H1 (cell line): ENCODE results near the gene NUDT3. TPM values are rescaled to one million over a fixed set of nuclear protein-coding genes. Genes with fewer than 3 reads are reported as not detected.

Source experiments
- CTCF ChIA-PET: fragments of 300-600 bp; sonication (Branson Sonifier 250); formaldehyde crosslinking; loops from one replicate; lab custom pipeline; 2021; ENCODE audit not compliant: partially characterized antibody; lab: Charles Lee
- POLR2A ChIA-PET: fragments of 300-600 bp; sonication (Branson Sonifier 250); formaldehyde crosslinking; loops from one replicate; lab custom pipeline; 2021; ENCODE audit warnings: inconsistent platforms; ENCODE audit not compliant: partially characterized antibody; lab: Charles Lee
- DNase-seq, 2 experiments: peaks; one replicate each; pipeline versions ENCODE4 v3.0.0 to v3.0.0-alpha.2; 2010 to 2022; ENCODE audit warnings: low spot score in 2 of 2, low read depth in 1 of 2, mixed read lengths in 1 of 2
- FAIRE-seq: peaks from 2 replicates; lab custom pipeline; 2011; peaks lifted over from hg19 to GRCh38; lab: Jason Lieb, UNC
- H2AFZ ChIP-seq: 2 replicates; pipeline ENCODE4 v1.8.1; 2012; ENCODE audit warnings: low read length, inconsistent platforms
- H2AK5ac ChIP-seq: 2 replicates; pipeline ENCODE4 v1.6.1; 2013; ENCODE audit warnings: low read depth, low read length
- H2BK120ac ChIP-seq: replicated peaks from 2 replicates; pipeline ENCODE3; 2013; ENCODE audit warnings: low read depth, low read length, inconsistent platforms
- H2BK12ac ChIP-seq: 2 replicates; pipeline ENCODE4 v1.6.1; 2013; ENCODE audit warnings: low read depth, low read length
- H2BK15ac ChIP-seq: 2 replicates; pipeline ENCODE4 v1.6.1; 2013; ENCODE audit warnings: low read length
- H2BK20ac ChIP-seq: 2 replicates; pipeline ENCODE4 v1.6.1; 2013; ENCODE audit warnings: low read length
- H2BK5ac ChIP-seq: 2 replicates; pipeline ENCODE4 v1.6.1; 2013; ENCODE audit warnings: low read depth, low read length
- H3K14ac ChIP-seq: 2 replicates; pipeline ENCODE4 v1.6.1; 2013; ENCODE audit warnings: inconsistent platforms; ENCODE audit not compliant: insufficient read length
- H3K18ac ChIP-seq: 2 replicates; pipeline ENCODE4 v1.6.1; 2013; ENCODE audit warnings: low read length; ENCODE audit errors: extremely low read depth
- H3K23ac ChIP-seq: 2 replicates; pipeline ENCODE4 v1.6.1; 2013; ENCODE audit warnings: inconsistent platforms; ENCODE audit not compliant: insufficient read length
- H3K23me2 ChIP-seq: 2 replicates; pipeline ENCODE4 v1.6.1; 2013; ENCODE audit warnings: low read depth, low read length
- H3K27ac ChIP-seq: 2 replicates; pipeline ENCODE4 v1.6.1; 2011; ENCODE audit warnings: low read depth, low read length, inconsistent platforms
- H3K27me3 ChIP-seq, 4 experiments: replicated peaks in 1 of 4; 1 replicate in 1 of 4; 2 replicates in 3 of 4; pipeline versions ENCODE4 v1.6.1 to v1.8.1; 2011 to 2013; ENCODE audit warnings: low read length in 3 of 4, mild to moderate bottlenecking in 3 of 4, inconsistent platforms in 2 of 4, mixed read lengths in 2 of 4, moderate library complexity in 1 of 4; ENCODE audit not compliant: control insufficient read depth in 3 of 4, insufficient read depth in 3 of 4; ENCODE audit errors: extremely low read depth in 1 of 4
- H3K36me3 ChIP-seq, 4 experiments: 2 replicates each; pipeline versions ENCODE4 v1.6.1 to v1.8.1; 2011 to 2013; ENCODE audit warnings: mild to moderate bottlenecking in 4 of 4, low read length in 3 of 4, moderate library complexity in 2 of 4, control low read depth in 1 of 4, inconsistent platforms in 1 of 4; ENCODE audit not compliant: insufficient read depth in 4 of 4, control insufficient read depth in 2 of 4
- H3K4ac ChIP-seq: replicated peaks from 2 replicates; pipeline ENCODE3; 2013; ENCODE audit warnings: low read length, low read depth, mixed read lengths, inconsistent platforms; ENCODE audit not compliant: insufficient read length
- H3K4me1 ChIP-seq, 4 experiments: replicated peaks in 1 of 4; 1 replicate in 1 of 4; 2 replicates in 3 of 4; pipeline versions ENCODE4 v1.6.1 to v1.8.1; 2011 to 2013; ENCODE audit warnings: low read length in 3 of 4, inconsistent platforms in 2 of 4, mixed read lengths in 1 of 4; ENCODE audit not compliant: insufficient read depth in 4 of 4, control insufficient read depth in 3 of 4
- H3K4me2 ChIP-seq, 2 experiments: 2 replicates each; pipeline versions ENCODE4 v1.6.1 to v1.8.1; 2011 to 2013; ENCODE audit warnings: low read depth in 2 of 2, low read length in 2 of 2, control low read depth in 1 of 2, inconsistent platforms in 1 of 2, mild to moderate bottlenecking in 1 of 2; ENCODE audit not compliant: insufficient read depth in 1 of 2
- H3K4me3 ChIP-seq, 4 experiments: fragments of 200-600, 300-600 bp in 1 of 4; sonication (generic), shearing (Covaris generic), sonication (Bioruptor Twin) in 1 of 4; 2 replicates each; pipeline versions ENCODE4 v1.5.1 to v1.8.1; 2011 to 2016; ENCODE audit warnings: low read length in 4 of 4, low read depth in 3 of 4, control low read depth in 2 of 4, inconsistent platforms in 2 of 4, mild to moderate bottlenecking in 2 of 4, mixed read lengths in 1 of 4, moderate library complexity in 1 of 4; ENCODE audit not compliant: insufficient read depth in 2 of 4; ENCODE audit errors: extremely low read depth in 1 of 4
- H3K56ac ChIP-seq: replicated peaks from 2 replicates; pipeline ENCODE3; 2013; ENCODE audit warnings: low read depth, mild to moderate bottlenecking, mixed read lengths, low read length, inconsistent platforms; ENCODE audit not compliant: insufficient read length
- H3K79me1 ChIP-seq: 2 replicates; pipeline ENCODE4 v1.6.1; 2013; ENCODE audit warnings: low read depth, low read length, control low read depth
- H3K79me2 ChIP-seq, 2 experiments: 2 replicates each; pipeline versions ENCODE4 v1.6.1 to v1.8.1; 2012 to 2013; ENCODE audit warnings: low read length in 2 of 2, mild to moderate bottlenecking in 2 of 2, inconsistent platforms in 1 of 2; ENCODE audit not compliant: insufficient read depth in 2 of 2, control insufficient read depth in 1 of 2
- H3K9ac ChIP-seq, 4 experiments: replicated peaks in 1 of 4; 1 replicate in 1 of 4; 2 replicates in 3 of 4; pipeline versions ENCODE4 v1.6.1 to v1.8.1; 2011 to 2013; ENCODE audit warnings: low read depth in 3 of 4, low read length in 3 of 4, control low read depth in 2 of 4, mild to moderate bottlenecking in 2 of 4, moderate library complexity in 2 of 4, inconsistent platforms in 1 of 4; ENCODE audit errors: extremely low read depth in 1 of 4
- H3K9me3 ChIP-seq, 2 experiments: 2 replicates each; pipeline versions ENCODE4 v1.6.1 to v1.8.1; 2012 to 2013; ENCODE audit warnings: mild to moderate bottlenecking in 2 of 2, moderate library complexity in 2 of 2, control low read depth in 1 of 2, inconsistent platforms in 1 of 2, low read depth in 1 of 2, low read length in 1 of 2, mixed read lengths in 1 of 2; ENCODE audit not compliant: insufficient read depth in 2 of 2
- H4K20me1 ChIP-seq, 2 experiments: replicated peaks in 1 of 2; 2 replicates each; pipeline versions ENCODE3 to v1.8.1; 2011 to 2013; ENCODE audit warnings: inconsistent platforms in 2 of 2, low read length in 2 of 2, mild to moderate bottlenecking in 1 of 2; ENCODE audit not compliant: insufficient read depth in 2 of 2, control insufficient read depth in 1 of 2
- H4K5ac ChIP-seq: 2 replicates; pipeline ENCODE4 v1.6.1; 2013; ENCODE audit warnings: low read length, low read depth, mixed read lengths, inconsistent platforms; ENCODE audit not compliant: insufficient read length
- H4K8ac ChIP-seq: 2 replicates; pipeline ENCODE4 v1.8.0; 2013; ENCODE audit warnings: mild to moderate bottlenecking, moderate library complexity, low read length, inconsistent platforms; ENCODE audit not compliant: insufficient read depth; ENCODE audit errors: extremely low read depth
- H4K91ac ChIP-seq: replicated peaks from 2 replicates; pipeline ENCODE3; 2013; ENCODE audit warnings: low read length, mixed read lengths, inconsistent platforms; ENCODE audit not compliant: insufficient read length
- ASH2L ChIP-seq: fragments of 200-600, 300-600 bp; sonication (generic); IDR thresholded peaks from one replicate; pipeline ENCODE4 v1.7.1; 2017; ENCODE audit warnings: low read length
- ATF2 ChIP-seq: IDR thresholded peaks from 2 replicates; pipeline ENCODE4 v1.6.1; 2012; ENCODE audit warnings: low read length, inconsistent platforms
- CBX5 ChIP-seq: fragments of 300-800, 300-1000 bp; sonication (generic); IDR thresholded peaks from 2 replicates; pipeline ENCODE4 v1.7.1; 2016; ENCODE audit warnings: antibody characterized with exemption, low read length, low read depth
- EZH2 ChIP-seq: fragments of 200-600 bp; sonication (generic); IDR thresholded peaks from 2 replicates; pipeline ENCODE4 v1.7.1; 2012; ENCODE audit warnings: low read depth, mild to moderate bottlenecking, moderate library complexity, low read length, inconsistent platforms; ENCODE audit not compliant: severe bottlenecking
- TAF7 ChIP-seq: optimal IDR thresholded peaks from 2 replicates; pipeline ENCODE3; 2011; ENCODE audit warnings: low read depth, mild to moderate bottlenecking, inconsistent platforms, low read length, moderate library complexity, borderline replicate concordance
- WGBS, 2 experiments: shearing (Covaris generic) in 1 of 2; methylation state at CpG; one replicate each; pipeline versions ENCODE4 v1.1.6 to v1.1.7; 2013 to 2015; ENCODE audit warnings: low lambda C conversion rate in 2 of 2, mixed read lengths in 2 of 2, inconsistent platforms in 1 of 2, low coverage in 1 of 2, missing lambda C conversion rate in 1 of 2; ENCODE audit not compliant: insufficient replicate concordance in 2 of 2, insufficient coverage in 1 of 2, insufficient read length in 1 of 2; ENCODE audit errors: extremely low coverage in 1 of 2, missing lambda C conversion rate in 1 of 2; 5-methylcytosine and 5-hydroxymethylcytosine counted together
- long read RNA-seq, 2 experiments: library from RNA in 1 of 2; library from capped mRNA in 1 of 2; stranded (forward); transcript quantifications; one replicate each; pipeline ENCODE4 v2.0.0, GENCODE V29; 2021; ENCODE audit warnings: inconsistent platforms in 1 of 2
- polyA minus RNA-seq, 3 experiments: library from RNA; depleted of rRNA, polyadenylated mRNA; stranded (reverse); fragments of >200 nt; gene quantifications; 1 replicate in 2 of 3; 2 replicates in 1 of 3; pipeline ENCODE4 v1.2.3, GENCODE V29; 2011
- polyA plus RNA-seq, 7 experiments: library from polyadenylated mRNA; depleted of rRNA in 3 of 7; stranded (reverse) in 5 of 7; unstranded in 2 of 7; fragments of >200 nt in 5 of 7; fragments of 200-250 nt in 2 of 7; gene quantifications; 1 replicate in 5 of 7; 2 replicates in 1 of 7; 4 replicates in 1 of 7; pipeline versions ENCODE4 v1.2.1 to v1.2.3, GENCODE V29; 2011 to 2013; ENCODE audit warnings: missing spikeins in 2 of 7, mixed read lengths in 2 of 7
- total RNA-seq: library from RNA; stranded (reverse); fragmentation: NEBNext Ultra II Directional; extraction: Animal tissue kit (Norgen Biotek cat#: 25700); gene quantifications from 2 replicates; pipeline ENCODE4 v1.2.1, GENCODE V29; 2021

NUDT3 gene
- total RNA-seq (36.3 and 36.9 TPM in 2 replicates), polyA plus RNA-seq (2011; rRNA removed) (9.8 and 14.1 TPM in 2 replicates), polyA minus RNA-seq (2011; rRNA and poly(A)+ RNA removed) (31.4 and 33.5 TPM in 2 replicates)
- polyA plus RNA-seq (2011; cell fraction: cytosol; rRNA removed), result 16.4 TPM
- 9.2 TPM for polyA plus RNA-seq (2011; cell fraction: nucleus; rRNA removed)
- 7.1 to 10.1 TPM (median 8.8 TPM) in 4 replicates for polyA plus RNA-seq (2012, experiment 1 of 2)
- 1.7 TPM for polyA plus RNA-seq (2012, experiment 2 of 2)
- 20.5 TPM for polyA plus RNA-seq (2013, experiment 1 of 2)
- 19.7 TPM for polyA plus RNA-seq (2013, experiment 2 of 2)
- polyA minus RNA-seq (2011; cell fraction: cytosol; rRNA and poly(A)+ RNA removed), result 20.0 TPM
- 13.4 TPM for polyA minus RNA-seq (2011; cell fraction: nucleus; rRNA and poly(A)+ RNA removed)
- long read RNA-seq, experiment 1, full-length matches to known transcripts, result 20 of 63 reads
- long read RNA-seq, experiment 1, partial matches to known transcripts, result 5 of 63 reads
- long read RNA-seq, experiment 1, other reads (novel, unspliced or antisense), result 38 of 63 reads
- long read RNA-seq, experiment 2, full-length matches to known transcripts, result 7 of 12 reads
- long read RNA-seq, experiment 2, partial matches to known transcripts, result 0 of 12 reads
- long read RNA-seq, experiment 2, other reads (novel, unspliced or antisense), result 5 of 12 reads

DNA sequence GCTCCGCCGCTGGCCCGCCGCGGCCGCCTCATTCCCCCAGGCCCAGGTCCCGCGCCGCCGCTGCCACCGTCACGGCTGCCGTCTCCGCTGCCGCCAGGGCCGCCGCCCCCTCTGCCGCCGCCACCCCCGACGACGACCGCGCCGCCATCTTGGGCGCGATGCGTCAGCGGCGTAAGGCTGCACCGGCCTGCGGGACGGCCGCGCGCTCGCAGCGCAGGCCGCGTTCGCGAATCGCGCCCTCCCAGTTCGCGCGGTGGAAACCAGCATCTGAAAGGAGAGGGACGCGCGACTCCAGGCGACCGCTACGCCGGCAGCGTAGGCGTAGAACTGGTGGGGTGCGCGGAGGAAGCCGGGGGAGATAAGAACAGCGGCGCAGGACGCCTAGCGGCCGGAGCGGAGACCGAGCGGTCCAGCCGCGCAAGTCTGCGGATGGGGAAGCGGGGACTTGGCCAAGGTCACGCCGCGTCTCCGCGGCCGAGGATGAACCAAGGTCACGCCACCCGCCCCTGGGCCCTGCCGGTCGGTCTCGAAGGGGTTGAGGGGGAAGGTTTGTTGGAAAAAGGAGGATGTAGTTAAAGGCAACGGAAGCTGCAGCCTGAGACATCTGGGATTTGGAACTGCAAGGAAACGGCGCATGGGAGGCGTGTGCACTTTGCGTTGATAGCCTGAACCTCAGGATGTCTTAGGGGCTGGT lies at the start of gene NUDT3:
TSS of gene NUDT3 (minus strand) at position 173 of the 694 bp plus-strand sequence. CDS start 307 bp downstream, outside the sequence.
- H4K8ac ChIP-seq, result peak within 1 kb of the TSS; percentile 94
- H3K9me3 ChIP-seq, result peaks cover 4 to 7% of the 10 kb centered on the region in 2 experiments; a peak in 1 of 4 replicates
- peak within 1 kb of the TSS; percentile 59 to 91 (median 80) for H3K9ac ChIP-seq
- no peaks in the 10 kb centered on the region for H3K36me3 ChIP-seq
- peaks cover 0 to 4% (median 0%) of the 10 kb centered on the region in 4 experiments; a peak in 2 of 7 replicates for H3K4me1 ChIP-seq
- CTCF ChIA-PET, result interaction anchor here (0.6 to 1.6 kb wide), 9 partner anchors 12 to 205 kb away, joined by 3 to 4 read pairs (median 3); partner anchors contain the start of gene RPS10
- peak within 1 kb of the TSS; percentile 90; the same call in 1 of the 2 replicates for H2AFZ ChIP-seq
- peak within 1 kb of the TSS; percentile 96 for H4K91ac ChIP-seq
- peaks cover 12 to 40% of the 10 kb centered on the region in 2 experiments for H3K79me2 ChIP-seq
- peak within 1 kb of the TSS; percentile 78 to 99 (median 83) for H3K4me3 ChIP-seq
- peak within 1 kb of the TSS; percentile 83 to 85 for H3K4me2 ChIP-seq
- peak within 1 kb of the TSS; percentile 66 for H3K27ac ChIP-seq
- peak within 1 kb of the TSS; percentile 86 for H3K56ac ChIP-seq
- no peaks in the 10 kb centered on the region for H3K27me3 ChIP-seq
- H3K79me1 ChIP-seq, result 0 out of 2 replicates have a peak, but pooled peaks cover 3% of the 10 kb centered on the region
- FAIRE-seq (no peak), DNase-seq (peak; percentile 80 to 96)
- H3K4ac ChIP-seq, result no peak within 1 kb of the TSS
- WGBS, 2 experiments, result 5% methylated on average over 52 of the region's 87 CpGs; no CpG with 5 or more reads in 1 of the 2 experiments
- peak within 1 kb of the TSS; percentile 93 for H2BK15ac ChIP-seq
- H2AK5ac ChIP-seq, result no peak within 1 kb of the TSS
- H4K5ac ChIP-seq, result peak within 1 kb of the TSS; percentile 90
- peaks cover 0 to 3% of the 10 kb centered on the region in 2 experiments for H4K20me1 ChIP-seq
- peak within 1 kb of the TSS; percentile 69; the same call in 1 of the 2 replicates for H2BK12ac ChIP-seq
- peak within 1 kb of the TSS; percentile 60; the same call in 1 of the 2 replicates for H2BK5ac ChIP-seq
- POLR2A ChIA-PET, result interaction anchor here (0.6 to 9.4 kb wide), 10 partner anchors 10 to 400 kb away, joined by 3 to 108 read pairs (median 3); partner anchors contain the start of genes BLTP3A and SMIM29
- H3K18ac ChIP-seq, result peak within 1 kb of the TSS; percentile 99
- H3K23ac ChIP-seq, result no peak within 1 kb of the TSS
- H2BK20ac ChIP-seq, result no peak within 1 kb of the TSS
- no peak within 1 kb of the TSS for H3K14ac ChIP-seq
- H3K23me2 ChIP-seq, result peaks cover 5% of the 10 kb centered on the region; the same call in 1 of the 2 replicates
- H2BK120ac ChIP-seq, result peak within 1 kb of the TSS; percentile 64
- peak; percentile 12 for TF ChIP-seq ASH2L
- TF ChIP-seq EZH2, result no peak
- TF ChIP-seq TAF7, result peak; percentile 69
- TF ChIP-seq ATF2, result no peak
- TF ChIP-seq CBX5, result no peak
